HepG2 (cell line): ENCODE results near the gene GPX1. TPM values are rescaled to one million over a fixed set of nuclear protein-coding genes. Genes with fewer than 3 reads are reported as not detected.

Experiments used
- CEBPB ChIP-seq: IDR thresholded peaks from 2 replicates; pipeline ENCODE4 v1.6.1; 2011; ENCODE audit warnings: low read depth, low read length, improper control_type of control experiment, borderline replicate concordance
- GATA4 ChIP-seq: sonication (generic); IDR thresholded peaks from 2 replicates; pipeline ENCODE4 v1.6.1; 2016; ENCODE audit warnings: antibody characterized with exemption, low read depth, borderline replicate concordance
- HNRNPK ChIP-seq: fragments of 200-400 bp; formaldehyde crosslinking; IDR thresholded peaks from 2 replicates; pipeline ENCODE4 v1.6.1; 2018; ENCODE audit warnings: low read length, low read depth, moderate library complexity, mild to moderate bottlenecking; ENCODE audit not compliant: poor library complexity, severe bottlenecking
- RFX1 ChIP-seq: fragments of 450-650 bp; IDR thresholded peaks from 2 replicates; pipeline ENCODE4 v1.6.1; 2017
- RNF2 ChIP-seq: fragments of 450-650 bp; conservative IDR thresholded peaks from 2 replicates; pipeline ENCODE4 v1.6.1; 2016; ENCODE audit warnings: low read depth
- SMAD1 ChIP-seq: sonication (generic); formaldehyde crosslinking; IDR thresholded peaks from 2 replicates; pipeline ENCODE4 v1.4.0; 2020; ENCODE audit warnings: missing genetic modification reagents, low read depth, mild to moderate bottlenecking, borderline replicate concordance
- SMARCC2 ChIP-seq: fragments of 450-650 bp; IDR thresholded peaks from 2 replicates; pipeline ENCODE4 v1.6.1; 2017; ENCODE audit warnings: antibody characterized with exemption, mild to moderate bottlenecking
- SOX6 ChIP-seq, 2 experiments: fragments of 450-650 bp in 1 of 2; sonication (generic) in 1 of 2; formaldehyde crosslinking in 1 of 2; IDR thresholded peaks; 2 replicates each; pipeline versions ENCODE4 v1.4.0 to v1.6.1; 2017 to 2020; ENCODE audit warnings: antibody characterized with exemption in 1 of 2, mild to moderate bottlenecking in 1 of 2, missing genetic modification reagents in 1 of 2
- SP5 ChIP-seq: IDR thresholded peaks from 2 replicates; pipeline ENCODE4 v1.6.1; 2016; ENCODE audit warnings: low read depth, borderline replicate concordance
- ZNF331 ChIP-seq: sonication (generic); formaldehyde crosslinking; IDR thresholded peaks from 2 replicates; pipeline ENCODE4 v1.4.0; 2020; ENCODE audit warnings: missing genetic modification reagents
- ZNF335 ChIP-seq: sonication (generic); formaldehyde crosslinking; IDR thresholded peaks from 2 replicates; pipeline ENCODE4 v1.4.0; 2020; ENCODE audit warnings: missing genetic modification reagents
- polyA plus RNA-seq, 8 experiments: library from polyadenylated mRNA; depleted of rRNA in 3 of 8; stranded (reverse) in 7 of 8; unstranded in 1 of 8; fragments of >200 nt; fragmentation: Illumina TruSeq in 4 of 8; extraction: Trizol in 4 of 8; gene quantifications; 2 replicates each; pipeline versions ENCODE4 v1.2.1 to v1.2.3, GENCODE V29; 2011 to 2016; ENCODE audit warnings: low read depth in 4 of 8, missing spikeins in 1 of 8, mixed read lengths in 1 of 8; ENCODE audit not compliant: insufficient read depth in 1 of 8
- total RNA-seq, 5 experiments: library from RNA; depleted of rRNA; stranded (reverse); fragments of >200 nt; fragmentation: Illumina TruSeq; extraction: Trizol; gene quantifications; 2 replicates each; pipeline ENCODE4 v1.2.3, GENCODE V29; 2016; ENCODE audit warnings: low read depth in 1 of 5
- TF ChIP-seq, protein P1 (sequence below): sonication (generic); formaldehyde crosslinking; IDR thresholded peaks from 2 replicates; pipeline ENCODE4 v1.4.0; 2020; ENCODE audit warnings: mild to moderate bottlenecking, missing genetic modification reagents, borderline replicate concordance
- TF ChIP-seq, protein P2 (sequence below): sonication (generic); formaldehyde crosslinking; IDR thresholded peaks from 2 replicates; pipeline ENCODE4 v1.4.0; 2020; ENCODE audit warnings: missing genetic modification reagents, borderline replicate concordance
- TF ChIP-seq, protein P3 (sequence below): IDR thresholded peaks from 2 replicates; pipeline ENCODE4 v1.6.1; 2018; ENCODE audit warnings: missing genetic modification reagents
- TF ChIP-seq, protein P4 (sequence below): sonication (generic); formaldehyde crosslinking; IDR thresholded peaks from 2 replicates; pipeline ENCODE4 v1.5.1; 2020; ENCODE audit warnings: missing genetic modification reagents, mild to moderate bottlenecking, borderline replicate concordance

Gene GPX1
- total and polyA plus RNA-seq, 2 of the 13 experiments (the other 11 are each of a cell fraction or from before 2014, with no cell fraction given): 149 to 168 TPM

DNA sequence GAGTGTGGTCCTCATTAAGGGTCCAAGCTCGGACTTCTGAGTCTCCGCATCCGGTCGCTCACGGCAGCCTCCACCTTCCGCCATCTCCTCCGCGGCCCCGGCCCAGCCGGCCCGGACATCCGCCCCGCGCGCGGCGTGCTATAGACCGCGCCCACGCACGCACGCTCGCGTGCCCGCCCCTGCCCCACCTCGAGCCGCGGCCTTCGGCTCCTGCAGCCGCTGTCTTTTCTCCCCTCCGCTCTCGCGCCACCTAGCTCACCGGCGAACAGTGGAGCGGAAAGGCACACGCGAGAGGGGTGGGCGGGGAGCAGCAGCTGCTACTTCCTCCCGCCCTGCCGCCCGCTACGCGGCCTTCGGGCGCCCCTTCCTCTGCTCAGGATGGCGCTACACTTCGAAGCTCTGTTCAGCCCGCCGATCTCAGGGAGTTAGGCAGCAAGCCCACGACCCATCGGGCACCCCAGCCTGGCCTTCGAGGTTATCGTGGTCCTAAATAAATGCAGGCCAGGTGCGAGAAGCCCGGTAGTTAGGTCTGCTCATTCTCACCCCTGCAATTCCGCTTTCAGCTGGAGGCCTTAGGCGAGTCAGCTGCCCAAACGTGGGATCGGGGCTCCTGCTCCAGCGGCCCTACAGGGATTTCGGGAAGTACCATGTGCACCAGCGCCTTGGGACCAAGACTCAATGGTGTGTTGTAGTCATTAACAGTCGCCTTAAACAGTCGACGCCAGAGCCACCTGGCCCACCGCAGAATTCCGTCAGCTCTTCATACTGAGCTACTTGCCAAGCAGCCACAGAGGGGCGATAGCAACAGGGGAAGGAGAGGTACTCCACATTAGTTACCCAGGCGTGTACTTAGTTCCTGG, 18.0 kb downstream of the GPX1 start, which contains the start of gene USP4 (continued):
- TF ChIP-seq ZNF331 (CRISPR knock-in tag) (peak; percentile 93), GATA4 (peak; percentile 56; the same call in 1 of the 2 replicates), ZNF335 (CRISPR knock-in tag) (no peak), SOX6 (IDR thresholded peaks at IDR 0.05) (no peak), SOX6 (CRISPR knock-in tag; IDR thresholded peaks at IDR 0.05) (peak; percentile 84), SMAD1 (CRISPR knock-in tag) (0 out of 2 replicates have a peak, but pooled peaks have one; percentile 24), RFX1 (no peak), RNF2 (peak; percentile 94), SMARCC2 (no peak), SP5 (CRISPR knock-in tag) (peak; percentile 89), CEBPB (no peak), HNRNPK (peak; percentile 40)
- TF ChIP-seq, protein P1, sequence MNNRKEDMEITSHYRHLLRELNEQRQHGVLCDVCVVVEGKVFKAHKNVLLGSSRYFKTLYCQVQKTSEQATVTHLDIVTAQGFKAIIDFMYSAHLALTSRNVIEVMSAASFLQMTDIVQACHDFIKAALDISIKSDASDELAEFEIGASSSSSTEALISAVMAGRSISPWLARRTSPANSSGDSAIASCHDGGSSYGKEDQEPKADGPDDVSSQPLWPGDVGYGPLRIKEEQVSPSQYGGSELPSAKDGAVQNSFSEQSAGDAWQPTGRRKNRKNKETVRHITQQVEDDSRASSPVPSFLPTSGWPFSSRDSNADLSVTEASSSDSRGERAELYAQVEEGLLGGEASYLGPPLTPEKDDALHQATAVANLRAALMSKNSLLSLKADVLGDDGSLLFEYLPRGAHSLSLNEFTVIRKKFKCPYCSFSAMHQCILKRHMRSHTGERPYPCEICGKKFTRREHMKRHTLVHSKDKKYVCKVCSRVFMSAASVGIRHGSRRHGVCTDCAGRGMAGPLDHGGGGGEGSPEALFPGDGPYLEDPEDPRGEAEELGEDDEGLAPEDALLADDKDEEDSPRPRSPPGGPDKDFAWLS (CRISPR knock-in tag): peak; percentile 87; the same call in 1 of the 2 replicates
- TF ChIP-seq, protein P2, sequence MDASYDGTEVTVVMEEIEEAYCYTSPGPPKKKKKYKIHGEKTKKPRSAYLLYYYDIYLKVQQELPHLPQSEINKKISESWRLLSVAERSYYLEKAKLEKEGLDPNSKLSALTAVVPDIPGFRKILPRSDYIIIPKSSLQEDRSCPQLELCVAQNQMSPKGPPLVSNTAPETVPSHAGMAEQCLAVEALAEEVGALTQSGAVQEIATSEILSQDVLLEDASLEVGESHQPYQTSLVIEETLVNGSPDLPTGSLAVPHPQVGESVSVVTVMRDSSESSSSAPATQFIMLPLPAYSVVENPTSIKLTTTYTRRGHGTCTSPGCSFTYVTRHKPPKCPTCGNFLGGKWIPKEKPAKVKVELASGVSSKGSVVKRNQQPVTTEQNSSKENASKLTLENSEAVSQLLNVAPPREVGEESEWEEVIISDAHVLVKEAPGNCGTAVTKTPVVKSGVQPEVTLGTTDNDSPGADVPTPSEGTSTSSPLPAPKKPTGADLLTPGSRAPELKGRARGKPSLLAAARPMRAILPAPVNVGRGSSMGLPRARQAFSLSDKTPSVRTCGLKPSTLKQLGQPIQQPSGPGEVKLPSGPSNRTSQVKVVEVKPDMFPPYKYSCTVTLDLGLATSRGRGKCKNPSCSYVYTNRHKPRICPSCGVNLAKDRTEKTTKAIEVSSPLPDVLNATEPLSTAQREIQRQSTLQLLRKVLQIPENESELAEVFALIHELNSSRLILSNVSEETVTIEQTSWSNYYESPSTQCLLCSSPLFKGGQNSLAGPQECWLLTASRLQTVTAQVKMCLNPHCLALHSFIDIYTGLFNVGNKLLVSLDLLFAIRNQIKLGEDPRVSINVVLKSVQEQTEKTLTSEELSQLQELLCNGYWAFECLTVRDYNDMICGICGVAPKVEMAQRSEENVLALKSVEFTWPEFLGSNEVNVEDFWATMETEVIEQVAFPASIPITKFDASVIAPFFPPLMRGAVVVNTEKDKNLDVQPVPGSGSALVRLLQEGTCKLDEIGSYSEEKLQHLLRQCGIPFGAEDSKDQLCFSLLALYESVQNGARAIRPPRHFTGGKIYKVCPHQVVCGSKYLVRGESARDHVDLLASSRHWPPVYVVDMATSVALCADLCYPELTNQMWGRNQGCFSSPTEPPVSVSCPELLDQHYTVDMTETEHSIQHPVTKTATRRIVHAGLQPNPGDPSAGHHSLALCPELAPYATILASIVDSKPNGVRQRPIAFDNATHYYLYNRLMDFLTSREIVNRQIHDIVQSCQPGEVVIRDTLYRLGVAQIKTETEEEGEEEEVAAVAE (CRISPR knock-in tag): no peak
- TF ChIP-seq, protein P3, sequence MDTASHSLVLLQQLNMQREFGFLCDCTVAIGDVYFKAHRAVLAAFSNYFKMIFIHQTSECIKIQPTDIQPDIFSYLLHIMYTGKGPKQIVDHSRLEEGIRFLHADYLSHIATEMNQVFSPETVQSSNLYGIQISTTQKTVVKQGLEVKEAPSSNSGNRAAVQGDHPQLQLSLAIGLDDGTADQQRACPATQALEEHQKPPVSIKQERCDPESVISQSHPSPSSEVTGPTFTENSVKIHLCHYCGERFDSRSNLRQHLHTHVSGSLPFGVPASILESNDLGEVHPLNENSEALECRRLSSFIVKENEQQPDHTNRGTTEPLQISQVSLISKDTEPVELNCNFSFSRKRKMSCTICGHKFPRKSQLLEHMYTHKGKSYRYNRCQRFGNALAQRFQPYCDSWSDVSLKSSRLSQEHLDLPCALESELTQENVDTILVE: peak; percentile 84
- TF ChIP-seq, protein P4, sequence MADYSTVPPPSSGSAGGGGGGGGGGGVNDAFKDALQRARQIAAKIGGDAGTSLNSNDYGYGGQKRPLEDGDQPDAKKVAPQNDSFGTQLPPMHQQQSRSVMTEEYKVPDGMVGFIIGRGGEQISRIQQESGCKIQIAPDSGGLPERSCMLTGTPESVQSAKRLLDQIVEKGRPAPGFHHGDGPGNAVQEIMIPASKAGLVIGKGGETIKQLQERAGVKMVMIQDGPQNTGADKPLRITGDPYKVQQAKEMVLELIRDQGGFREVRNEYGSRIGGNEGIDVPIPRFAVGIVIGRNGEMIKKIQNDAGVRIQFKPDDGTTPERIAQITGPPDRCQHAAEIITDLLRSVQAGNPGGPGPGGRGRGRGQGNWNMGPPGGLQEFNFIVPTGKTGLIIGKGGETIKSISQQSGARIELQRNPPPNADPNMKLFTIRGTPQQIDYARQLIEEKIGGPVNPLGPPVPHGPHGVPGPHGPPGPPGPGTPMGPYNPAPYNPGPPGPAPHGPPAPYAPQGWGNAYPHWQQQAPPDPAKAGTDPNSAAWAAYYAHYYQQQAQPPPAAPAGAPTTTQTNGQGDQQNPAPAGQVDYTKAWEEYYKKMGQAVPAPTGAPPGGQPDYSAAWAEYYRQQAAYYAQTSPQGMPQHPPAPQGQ: peak; percentile 68; the same call in 1 of the 2 replicates
